Activated naive CD4-positive, alpha-beta T cell treated with anti-CD3 and anti-CD28 coated beads, Interleukin-2, amount 50 U/mL, for 16 hours (primary cell): ENCODE results near the gene TYK2.
A peak's percentile ranks its signal among the peaks of the same experiment; 100 is the strongest.
"Not testable (repeated sequence)": the region's sequence is repeated elsewhere in the genome, so short reads cannot be mapped to it uniquely, and the experiment has no call there.

Source experiments
- DNase-seq: peaks from one replicate; pipeline ENCODE4 v3.0.0-alpha.2; 2020

TYK2 gene

GRCh38 chr19:10380313-10381102, at the start of gene TYK2:
TYK2 (minus strand) TSS chr19:10380572; CDS start chr19:10378406, 2,166 bp downstream.
- DNase-seq = peak; percentile 94

GRCh38 chr19:10428996-10429381, 48.6 kb upstream of the TYK2 start:
- no peak for DNase-seq

- no peak for DNase-seq
Observed at GRCh38 chr19:10427169-10427568, 46.8 kb upstream of the TYK2 start.

- DNase-seq = peak; percentile 71
Observed at GRCh38 chr19:10424011-10424637, 43.8 kb upstream of the TYK2 start.

DNA sequence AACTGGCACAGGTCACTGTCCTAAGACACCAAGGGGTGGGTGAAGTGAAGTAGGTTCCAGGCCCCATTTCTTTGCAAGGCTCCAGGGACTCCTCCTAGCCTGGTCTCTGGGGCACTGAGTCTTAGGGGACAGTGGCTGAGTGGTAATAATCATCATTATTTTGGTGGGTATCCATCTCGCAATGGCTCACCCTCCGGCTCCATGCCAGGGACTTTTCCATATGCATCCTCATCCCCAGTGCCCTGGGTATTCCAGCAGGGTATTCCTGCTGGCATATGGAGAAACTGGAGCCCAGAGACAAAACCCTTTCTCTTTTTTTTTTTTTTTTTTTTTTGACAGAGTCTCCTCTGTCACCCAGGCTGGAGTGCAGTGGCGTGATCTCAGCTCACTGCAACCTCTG, 42.5 kb upstream of the TYK2 start:
- DNase-seq = no peak

- no peak for DNase-seq
Observed at GRCh38 chr19:10422046-10422461, 41.7 kb upstream of the TYK2 start.

GRCh38 chr19:10421240-10422045, 41.1 kb upstream of the TYK2 start:
- no peak for DNase-seq

DNA sequence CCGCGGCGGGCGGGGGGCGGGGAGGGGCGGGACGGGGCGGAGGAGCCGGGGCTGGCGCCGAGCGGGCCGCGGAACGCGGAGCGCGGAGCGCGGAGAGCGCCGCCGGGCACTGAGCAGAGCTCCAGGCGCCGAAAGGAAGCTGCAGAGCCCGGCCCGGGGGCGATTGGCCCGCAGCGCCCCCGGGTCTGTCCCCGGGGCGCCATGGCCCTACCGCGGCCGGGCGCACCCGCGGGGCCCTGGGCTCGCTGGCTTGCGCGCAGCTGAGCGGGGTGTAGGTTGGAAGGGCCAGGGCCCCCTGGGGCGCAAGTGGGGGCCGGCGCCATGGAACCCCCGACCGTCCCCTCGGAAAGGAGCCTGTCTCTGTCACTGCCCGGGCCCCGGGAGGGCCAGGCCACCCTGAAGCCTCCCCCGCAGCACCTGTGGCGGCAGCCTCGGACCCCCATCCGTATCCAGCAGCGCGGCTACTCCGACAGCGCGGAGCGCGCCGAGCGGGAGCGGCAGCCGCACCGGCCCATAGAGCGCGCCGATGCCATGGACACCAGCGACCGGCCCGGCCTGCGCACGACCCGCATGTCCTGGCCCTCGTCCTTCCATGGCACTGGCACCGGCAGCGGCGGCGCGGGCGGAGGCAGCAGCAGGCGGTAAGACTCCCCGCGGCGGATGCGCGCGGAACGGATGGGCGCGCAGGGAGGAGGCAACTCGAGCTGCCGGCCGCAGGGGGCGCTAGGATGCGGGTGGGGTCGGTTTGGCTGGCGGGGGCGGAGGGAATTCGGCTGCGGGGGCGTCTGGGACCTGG, 40.3 kb upstream of the TYK2 start, which contains the start of gene PDE4A:
PDE4A (plus strand) TSS at position 95 of the 796 bp plus-strand sequence; CDS start at position 322, 227 bp downstream.
- peak; percentile 59 for DNase-seq

- peak; percentile 49 for DNase-seq
Observed at GRCh38 chr19:10419646-10420443, 39.5 kb upstream of the TYK2 start.

GRCh38 chr19:10419200-10419645, 38.9 kb upstream of the TYK2 start:
- DNase-seq = peak; percentile 49

GRCh38 chr19:10418485-10419199, 38.3 kb upstream of the TYK2 start:
- DNase-seq = peak; percentile 14

DNA sequence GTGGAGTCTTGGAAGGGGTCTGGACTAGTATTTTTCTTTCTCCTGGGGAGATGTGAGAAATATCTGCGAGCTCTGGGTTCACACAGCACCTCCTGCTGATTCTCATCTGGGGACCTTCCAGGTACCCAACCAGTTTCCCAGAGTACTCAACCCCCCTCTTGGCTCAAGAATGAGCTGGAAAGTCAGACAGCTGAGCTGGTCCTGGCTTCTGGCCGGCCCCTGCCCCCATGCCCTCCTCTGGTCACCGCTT, 37.8 kb upstream of the TYK2 start:
- DNase-seq = no peak

DNA sequence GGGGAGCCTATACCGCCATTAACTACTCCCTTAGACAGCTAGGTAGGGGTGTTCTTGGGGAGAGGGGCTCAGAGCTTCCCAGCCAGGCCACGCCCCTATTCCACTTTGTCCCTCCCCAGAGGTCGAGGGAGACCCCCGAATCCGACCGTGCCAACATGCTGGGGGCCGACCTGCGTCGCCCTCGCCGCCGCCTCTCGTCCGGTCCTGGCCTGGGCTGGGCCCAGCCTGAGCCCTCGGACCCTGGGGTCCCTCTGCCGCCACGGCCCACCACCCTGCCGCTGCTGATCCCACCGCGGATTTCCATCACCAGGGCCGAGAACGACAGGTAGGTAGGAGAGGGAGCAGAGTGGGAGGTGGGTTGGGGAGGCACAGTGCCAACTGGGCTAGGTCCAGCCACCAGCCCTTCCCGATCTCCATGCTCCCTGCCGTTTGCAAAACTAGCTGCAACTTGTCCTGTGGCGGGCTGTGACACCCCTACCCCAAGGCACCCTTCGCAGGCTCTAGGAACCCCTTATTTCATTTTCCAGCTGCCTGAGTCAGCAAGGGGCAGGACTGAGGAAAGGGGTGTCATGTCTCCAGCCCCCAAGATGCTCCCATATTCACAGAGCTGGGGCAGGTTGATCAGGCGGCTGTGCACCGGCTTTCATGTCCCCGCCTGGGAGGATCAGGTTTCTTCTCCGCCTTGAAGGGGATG, 37.3 kb upstream of the TYK2 start:
- DNase-seq = peak; percentile 16

DNA sequence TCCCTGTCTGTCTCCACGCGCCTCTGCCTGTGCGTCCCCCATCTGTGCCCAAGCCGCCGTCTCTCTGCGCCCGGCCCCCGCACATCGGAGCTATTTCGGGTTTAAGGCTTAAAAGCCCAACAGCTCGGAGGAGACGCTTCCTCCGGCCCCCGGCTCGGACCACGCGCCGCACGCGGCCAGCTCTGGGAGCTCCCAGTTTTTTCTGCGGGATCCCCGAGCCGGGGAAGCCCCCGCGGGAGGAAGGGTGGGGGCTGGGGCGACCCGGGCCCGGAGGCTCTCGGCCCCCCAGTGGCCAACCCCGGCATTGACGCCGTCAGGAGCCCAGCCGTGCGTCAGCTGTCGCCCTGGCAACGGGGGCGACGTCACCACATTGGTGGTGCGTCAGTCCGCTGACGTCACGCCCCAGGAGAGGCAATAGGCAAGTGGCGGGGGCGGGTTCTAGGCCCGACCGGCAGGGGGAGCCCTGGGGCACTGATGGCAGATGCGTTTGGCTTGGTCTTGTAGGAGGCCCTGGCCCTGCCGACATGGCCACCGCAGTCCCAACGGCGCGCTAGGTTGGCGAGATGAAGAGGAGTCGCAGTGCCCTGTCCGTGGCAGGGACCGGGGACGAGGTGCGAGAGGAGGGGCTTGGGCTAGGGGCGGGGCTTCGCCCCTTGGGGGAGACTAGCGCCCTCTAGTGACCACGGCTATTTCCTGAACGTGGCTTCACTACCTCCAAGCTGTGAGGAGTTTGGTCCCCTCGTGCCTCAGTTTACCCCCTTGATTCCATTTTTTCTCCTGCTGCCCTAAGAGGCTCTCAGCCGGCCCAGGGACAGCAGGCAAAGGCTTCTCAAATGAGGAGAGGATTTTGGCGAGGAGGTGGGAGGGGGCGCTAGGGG, 36.2 kb upstream of the TYK2 start:
- DNase-seq = peak; percentile 92

DNA sequence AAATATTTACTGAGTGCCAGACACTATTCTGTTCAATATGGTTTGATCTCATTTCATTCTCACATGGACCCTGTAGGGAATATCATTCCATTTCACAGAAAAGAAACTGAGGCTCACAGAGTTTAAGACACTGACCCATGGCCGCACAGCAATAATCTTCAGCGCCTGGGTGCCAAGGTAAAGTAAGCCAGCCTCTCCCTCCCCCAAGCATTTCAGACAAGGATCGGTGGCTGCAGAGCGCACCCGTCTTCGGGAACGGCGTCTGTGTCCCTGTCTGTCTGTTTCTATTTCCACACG, 35.7 kb upstream of the TYK2 start:
- DNase-seq = no peak

GRCh38 chr19:10412257-10412977, 32.0 kb upstream of the TYK2 start:
- DNase-seq = no peak

GRCh38 chr19:10411224-10411623, 30.9 kb upstream of the TYK2 start:
- DNase-seq = not testable (repeated sequence)

DNA sequence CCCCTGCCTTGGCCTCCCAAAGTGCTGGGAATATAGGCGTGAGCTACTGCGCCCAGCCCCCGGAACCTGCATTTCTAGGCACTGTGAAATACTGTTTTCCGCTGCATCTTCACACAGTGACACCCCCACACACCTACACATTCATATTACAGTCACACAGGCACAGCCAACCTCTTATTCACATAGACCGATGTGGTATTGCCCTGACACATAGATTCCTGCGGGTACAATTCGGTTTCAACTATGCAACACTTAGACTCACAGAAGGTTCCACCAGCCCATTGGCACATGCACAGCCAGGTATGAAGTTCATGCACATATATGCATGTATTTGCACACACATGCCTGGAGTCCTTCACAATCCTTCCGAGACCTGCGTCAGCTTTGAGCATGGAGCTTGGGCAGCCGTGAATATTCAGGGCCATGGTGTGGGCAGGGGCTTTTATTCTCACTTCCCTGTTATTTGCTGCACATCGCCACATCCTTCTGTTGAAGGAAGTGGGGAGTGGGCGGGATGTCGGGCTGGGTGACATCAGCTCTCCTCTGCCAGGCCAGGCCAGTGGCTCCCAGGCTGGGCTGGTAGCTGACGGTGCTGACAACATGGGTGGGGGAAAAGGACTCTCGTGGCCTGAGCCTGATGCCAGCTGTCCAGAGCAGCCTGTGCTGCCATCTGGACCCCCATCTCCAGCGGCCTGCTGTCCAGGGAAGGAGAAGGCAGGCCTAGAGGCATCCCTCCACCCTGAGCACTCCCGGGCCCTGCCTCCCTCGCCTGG, 28.3 kb upstream of the TYK2 start:
- peak; percentile 58 for DNase-seq
